T follicular helper cell (primary cell): ENCODE data around the gene NXN.
"Not testable (repeated sequence)": the region's sequence is repeated elsewhere in the genome, so short reads cannot be mapped to it uniquely, and the experiment has no call there.

Source experiments
- DNase-seq: peaks from one replicate; pipeline ENCODE4 v3.0.0-alpha.2; 2020; ENCODE audit warnings: low read depth

Gene NXN

GRCh38 chr17:1006054-1006453 is 26.5 kb upstream of the NXN start:
- DNase-seq: no peak

DNA sequence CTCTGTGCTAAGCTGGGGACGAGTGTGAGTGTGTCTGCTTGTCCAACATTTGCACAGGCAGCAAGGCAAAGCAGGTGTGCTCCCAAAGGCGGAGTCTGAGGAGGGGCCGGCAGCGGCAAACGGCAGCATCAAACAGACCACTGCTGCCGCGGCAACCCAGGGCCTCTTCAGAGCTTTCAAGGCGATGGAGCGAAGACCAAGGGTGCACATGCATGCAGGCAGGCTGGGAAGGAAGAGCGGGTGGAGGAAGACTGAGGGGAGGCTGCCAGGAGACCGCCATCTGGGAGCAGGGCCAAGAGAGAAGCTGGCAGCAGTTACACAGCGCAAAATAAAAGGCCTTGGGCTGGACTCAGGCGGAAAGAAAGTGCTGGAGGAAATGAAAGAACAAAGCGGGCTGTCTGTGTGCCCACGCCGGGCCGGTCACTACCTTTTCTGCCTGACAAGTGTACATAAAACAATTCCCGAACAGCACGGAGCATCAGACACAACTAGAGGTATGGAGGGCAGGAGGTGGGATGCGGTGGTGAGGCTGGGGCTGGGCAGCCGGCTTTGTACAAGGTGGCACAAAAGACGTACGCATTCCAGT is 25.9 kb upstream of the NXN start:
- no peak for DNase-seq

DNA sequence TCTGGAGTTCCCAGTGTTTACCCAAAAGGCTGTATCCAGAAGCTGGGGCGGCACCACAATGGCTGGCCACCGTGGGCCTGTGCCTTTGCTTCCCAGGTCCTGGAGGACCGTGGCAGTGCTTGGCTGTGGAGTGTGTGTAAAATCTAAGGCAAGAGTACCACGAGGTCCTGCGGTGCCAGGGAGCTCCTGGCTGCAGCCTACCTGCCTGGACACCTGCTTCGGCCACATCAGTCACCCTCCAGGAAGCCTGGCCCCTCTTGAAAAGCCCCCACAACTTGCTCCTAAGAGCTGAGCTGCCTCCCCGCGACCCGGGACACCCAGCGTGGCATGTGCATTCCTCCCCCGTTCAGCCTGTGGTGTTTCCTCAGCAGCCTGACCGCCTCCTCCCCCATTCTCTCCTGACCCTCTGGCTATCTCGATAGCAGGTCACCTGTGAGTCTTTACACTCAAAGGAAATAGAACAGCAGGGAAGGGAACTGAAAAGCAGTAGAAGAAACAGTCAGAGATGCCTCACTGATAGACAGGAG is 25.3 kb upstream of the NXN start:
- no peak for DNase-seq

DNA sequence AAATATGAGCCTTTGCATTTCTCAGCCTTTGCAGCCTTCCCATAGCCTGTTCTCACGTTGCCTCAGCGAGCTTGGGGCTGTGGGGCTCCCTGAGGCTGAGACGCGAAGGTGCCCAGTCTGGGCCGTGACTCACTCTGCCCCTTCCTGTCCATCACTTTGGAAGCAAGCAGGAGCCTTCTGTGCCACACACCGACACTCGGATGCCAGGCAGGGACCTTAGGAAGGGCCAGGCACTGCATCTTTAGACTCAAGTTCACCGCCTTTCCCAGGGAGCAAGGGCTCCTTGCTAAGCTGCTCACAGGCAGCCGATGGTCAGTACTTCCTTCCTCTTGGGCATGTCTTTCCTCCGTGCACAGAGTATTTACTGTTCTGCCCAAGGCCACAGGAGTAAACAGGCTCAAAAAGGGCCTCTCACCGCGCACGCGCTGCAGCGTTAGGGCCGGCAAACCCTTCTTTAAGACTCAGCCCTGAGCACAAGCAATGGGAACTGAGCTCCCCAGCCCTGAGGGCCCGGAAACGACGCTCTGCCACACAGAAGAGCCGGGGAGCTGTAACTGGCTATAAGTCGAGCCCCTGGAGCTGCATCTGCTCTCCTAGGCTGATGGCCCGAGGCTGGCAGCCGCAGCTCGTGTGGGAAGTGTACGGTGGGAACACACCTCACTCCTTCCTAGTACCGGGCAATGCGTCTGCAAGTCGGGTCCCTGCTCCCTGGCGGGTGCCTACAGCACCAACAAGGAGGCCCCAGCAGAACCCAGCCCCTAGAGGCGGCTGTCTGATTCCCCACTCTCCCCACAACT is 24.6 kb upstream of the NXN start:
- no peak for DNase-seq

GRCh38 chr17:1003633-1003971 is 24.0 kb upstream of the NXN start:
- no peak for DNase-seq

GRCh38 chr17:1002771-1003555 is 23.4 kb upstream of the NXN start:
- DNase-seq: no peak

DNA sequence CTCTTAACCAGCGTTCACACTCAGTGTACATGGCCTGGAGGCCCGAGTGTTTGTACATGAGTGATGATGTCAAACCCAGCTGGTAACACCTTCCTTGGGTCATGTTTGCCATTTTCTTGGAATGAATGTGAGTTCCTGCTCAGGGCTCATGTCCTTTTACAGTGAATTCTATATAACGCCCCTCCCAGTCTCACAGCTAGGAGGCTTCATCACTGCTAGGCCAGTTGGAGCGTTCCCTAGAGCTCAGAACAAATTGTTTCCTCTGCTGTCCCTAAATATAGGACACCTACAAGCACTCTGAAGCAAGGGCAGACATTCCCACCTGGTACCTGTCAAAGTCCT is 22.8 kb upstream of the NXN start:
- DNase-seq: no peak

GRCh38 chr17:1001640-1002411 is 22.2 kb upstream of the NXN start:
- no peak for DNase-seq

DNA sequence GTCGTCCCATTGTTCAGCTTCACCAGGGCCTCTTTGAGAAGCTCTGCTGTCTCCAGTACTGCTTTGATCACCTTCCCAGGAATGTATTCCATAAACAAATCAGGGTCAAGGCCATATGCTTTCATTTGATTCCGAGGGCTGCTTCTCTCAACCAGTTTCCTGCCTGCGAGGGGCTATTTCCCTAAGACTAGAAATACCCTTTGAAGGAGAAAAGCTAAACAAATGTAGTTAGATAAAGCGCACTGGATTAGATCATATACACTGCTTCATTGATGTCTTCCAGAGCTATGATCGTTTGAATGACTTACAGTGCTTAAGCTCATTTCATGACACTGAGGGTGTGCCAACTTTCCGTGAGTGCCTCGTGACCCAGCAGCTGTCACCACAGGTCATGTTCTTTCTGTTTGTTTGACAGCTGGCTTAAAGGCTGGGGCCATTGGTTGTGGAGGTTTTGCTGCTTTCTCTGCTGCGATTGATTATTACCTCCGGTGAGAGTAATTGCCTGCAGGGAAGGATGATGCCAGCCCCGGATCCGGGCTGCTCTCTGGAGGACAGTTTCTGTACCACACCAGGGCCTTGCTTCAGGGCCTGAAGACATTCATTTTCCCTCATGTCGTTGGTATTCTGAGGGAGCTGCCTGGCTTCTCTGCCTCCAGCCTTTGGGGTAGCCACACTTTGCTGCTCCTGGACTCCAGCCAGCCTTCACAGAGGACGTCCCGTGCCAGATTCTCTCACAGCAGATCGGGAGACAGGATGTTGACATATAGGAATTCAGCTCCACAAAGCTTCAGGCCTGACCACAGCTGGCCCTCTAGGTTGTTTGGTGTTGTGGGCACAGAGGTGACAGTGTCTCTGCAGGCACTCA is 21.3 kb upstream of the NXN start:
- no peak for DNase-seq

DNA sequence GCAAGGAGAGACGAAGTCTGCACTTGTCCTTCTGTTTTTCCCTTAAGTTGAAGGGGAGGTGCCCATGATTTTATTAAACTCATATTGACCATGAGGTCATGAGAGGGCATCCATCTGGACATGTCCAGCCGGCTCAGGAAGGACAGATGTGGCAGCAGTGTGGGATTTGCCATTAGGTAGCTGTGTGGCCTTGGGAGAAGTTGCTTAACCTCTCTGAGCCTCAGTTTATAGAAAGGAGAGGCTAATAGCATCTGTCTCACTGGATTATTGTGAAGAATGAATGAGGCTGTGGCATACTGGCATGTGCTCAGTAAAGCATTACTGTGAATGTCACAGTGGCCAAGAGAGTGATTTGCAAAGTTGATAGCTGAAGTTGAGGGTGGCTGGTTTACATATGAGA is 18.5 kb upstream of the NXN start:
- no peak for DNase-seq

- DNase-seq: peak; percentile 88
These were observed 17.2 kb upstream of the NXN start, which contains the start of gene TIMM22 for GRCh38 chr17:996554-997344. TIMM22 (plus strand) TSS chr17:997129; CDS start chr17:997143, 14 bp downstream.

GRCh38 chr17:995324-995723 is 15.7 kb upstream of the NXN start:
- not testable (repeated sequence) for DNase-seq

- DNase-seq: no peak
These were observed 13.4 kb upstream of the NXN start for GRCh38 chr17:992933-993332.

DNA sequence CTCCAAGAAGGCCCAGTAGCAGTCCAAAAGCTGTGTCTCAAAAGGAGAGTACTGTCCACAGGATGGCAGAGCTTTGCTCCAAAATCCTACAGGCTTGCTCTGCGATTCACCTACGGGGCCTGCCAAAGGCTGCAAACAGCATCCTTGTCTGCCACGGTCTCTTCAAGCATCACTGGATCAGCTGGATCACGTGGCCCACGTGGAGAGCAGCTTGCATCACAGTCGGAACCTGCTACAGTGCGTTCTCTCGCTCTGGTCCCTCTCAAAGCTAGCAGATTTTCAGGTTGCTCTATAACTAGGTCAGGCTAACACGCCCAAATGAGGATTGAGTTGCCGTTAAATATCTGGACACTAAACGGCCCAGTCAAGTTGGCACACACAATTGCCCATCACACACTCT is 9.0 kb upstream of the NXN start:
- DNase-seq: no peak

DNA sequence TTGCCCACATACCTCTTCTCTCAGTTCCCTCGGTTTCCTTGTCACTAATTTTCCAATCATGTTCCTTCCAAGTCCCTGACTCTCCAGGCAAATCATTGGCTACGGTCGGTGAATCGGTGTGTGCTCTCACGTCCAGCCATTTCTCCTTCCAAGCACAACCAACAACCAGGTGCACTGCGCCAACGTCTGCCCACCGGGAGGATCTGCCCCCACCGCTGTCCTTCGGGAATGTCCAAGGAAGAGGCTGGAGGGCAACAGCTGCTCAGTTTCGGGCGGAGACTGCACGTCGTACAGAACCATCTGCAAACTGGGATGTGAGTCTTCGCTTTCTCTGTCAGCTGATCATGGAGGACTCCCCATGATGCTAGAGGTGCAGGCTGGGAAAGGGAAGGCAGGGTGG is 8.4 kb upstream of the NXN start:
- DNase-seq: no peak

- no peak for DNase-seq
These were observed 6.8 kb upstream of the NXN start for GRCh38 chr17:986322-986929.

DNA sequence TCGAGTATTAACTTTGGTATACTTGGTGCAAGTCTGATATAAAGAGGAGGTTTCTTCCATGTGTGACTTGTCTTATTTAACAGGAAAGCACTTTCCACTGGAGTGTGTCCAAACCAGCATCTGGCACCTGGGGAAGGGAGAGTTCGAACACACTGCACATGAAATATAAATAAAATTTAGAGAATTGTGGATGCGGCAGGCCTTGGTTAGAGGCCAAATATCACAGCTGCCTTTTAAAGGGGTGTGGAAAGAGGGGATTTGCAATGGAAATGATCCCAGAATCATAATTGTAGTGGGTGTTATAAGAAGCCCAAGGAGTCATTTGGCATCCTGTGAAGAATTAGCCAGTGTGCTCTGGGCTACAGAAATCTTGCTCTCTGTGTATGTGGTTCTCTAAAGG is 4.3 kb upstream of the NXN start:
- no peak for DNase-seq

DNA sequence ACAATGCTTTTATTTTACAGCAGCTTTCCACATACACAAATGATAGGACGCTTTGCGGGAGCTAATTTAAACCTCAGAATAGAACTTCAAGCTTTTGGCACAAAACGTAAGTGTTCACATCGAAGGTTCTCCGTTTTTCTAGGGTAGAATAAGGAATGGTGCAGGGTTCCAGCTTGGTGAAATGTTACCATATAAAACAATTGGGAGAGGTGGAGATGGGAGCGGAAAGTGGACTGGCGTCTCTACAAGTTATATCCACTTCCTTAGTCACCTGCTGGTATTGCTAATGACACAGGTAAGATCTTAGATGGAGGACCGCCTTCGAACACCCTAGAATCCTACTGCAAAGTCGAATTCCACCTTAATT is 1.7 kb upstream of the NXN start:
- DNase-seq: no peak

DNA sequence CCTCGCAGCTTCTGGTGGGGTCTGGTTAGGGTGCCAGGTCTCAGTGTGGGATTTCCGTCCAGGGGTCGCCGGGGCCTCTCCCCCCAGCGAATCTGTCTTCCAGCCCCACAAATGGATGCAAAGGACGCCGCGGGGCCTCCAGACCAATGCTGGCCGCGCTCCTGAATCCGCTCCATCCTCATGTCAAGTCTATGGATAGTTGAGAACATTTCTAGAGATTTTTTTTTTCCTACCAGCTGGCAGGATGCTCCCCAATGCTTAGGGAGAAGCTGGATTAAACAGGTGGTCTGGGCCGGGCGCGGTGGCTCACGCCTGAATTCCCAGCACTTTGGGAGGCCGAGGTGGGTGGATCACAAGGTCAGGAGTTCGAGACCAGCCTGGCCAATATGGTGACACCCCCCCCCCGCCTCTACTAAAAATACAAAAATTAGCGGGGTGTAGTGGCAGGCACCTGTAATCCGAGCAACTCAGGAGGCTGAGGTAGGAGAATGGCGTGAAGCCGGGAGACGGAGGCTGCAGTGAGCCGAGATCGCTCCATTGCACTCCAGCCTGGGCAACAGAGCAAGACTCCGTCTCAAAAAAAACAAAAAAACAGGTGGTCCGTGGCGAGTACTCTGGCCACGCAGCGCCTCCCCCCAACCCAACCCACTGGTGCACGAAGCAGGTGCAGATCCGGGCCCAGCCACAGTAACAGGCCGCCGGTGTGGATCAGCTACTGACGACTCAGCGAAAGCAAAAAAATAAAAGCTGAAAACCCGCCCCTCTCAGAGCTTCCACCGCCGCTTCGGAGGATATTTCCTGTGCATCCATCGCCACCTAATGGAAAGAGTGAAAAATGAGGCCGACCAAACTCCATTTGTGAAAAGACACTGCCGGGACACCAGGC is 1.1 kb upstream of the NXN start:
- DNase-seq: peak; percentile 75
